NOMO-1 (cell line): ENCODE results near the gene LENEP.

ENCODE experiments used
- DNase-seq, 2 experiments: peaks; one replicate each; lab custom pipeline; 2025; ENCODE audit not compliant: unreplicated experiment in 2 of 2; lab: John Stamatoyannopoulos, UW

The LENEP gene

GRCh38 chr1:154959426-154959780 is 34.0 kb upstream of the LENEP start:
- no peak for DNase-seq

- no peak for DNase-seq
Observed at GRCh38 chr1:154960446-154961136, 32.8 kb upstream of the LENEP start.

GRCh38 chr1:154961207-154962155 is 31.9 kb upstream of the LENEP start, which contains the start of gene PYGO2:
Gene PYGO2 (minus strand): TSS chr1:154961782. CDS start chr1:154961576, 206 bp downstream.
- peak; percentile 72 to 84 for DNase-seq

GRCh38 chr1:154962156-154962749 is 31.1 kb upstream of the LENEP start:
- DNase-seq = peak; percentile 51 to 56

GRCh38 chr1:154962795-154963330 is 30.5 kb upstream of the LENEP start:
- DNase-seq = no peak

- no peak for DNase-seq
Observed at GRCh38 chr1:154963643-154964042, 29.7 kb upstream of the LENEP start.

GRCh38 chr1:154964359-154964758 is 29.0 kb upstream of the LENEP start:
- DNase-seq = no peak

- DNase-seq = no peak
Observed at GRCh38 chr1:154966111-154966510, 27.3 kb upstream of the LENEP start.

- no peak for DNase-seq
Observed at GRCh38 chr1:154967331-154967950, 25.9 kb upstream of the LENEP start.

- DNase-seq = no peak
Observed at GRCh38 chr1:154968731-154969130, 24.7 kb upstream of the LENEP start.

- DNase-seq = no peak
Observed at GRCh38 chr1:154969246-154969645, 24.1 kb upstream of the LENEP start.

- no peak for DNase-seq
Observed at GRCh38 chr1:154969860-154970452, 23.4 kb upstream of the LENEP start.

GRCh38 chr1:154970631-154971340 is 22.6 kb upstream of the LENEP start, which contains the start of gene SHC1:
Gene SHC1 (minus strand): TSS chr1:154970747. CDS start chr1:154970526, 221 bp downstream.
- DNase-seq = no peak

GRCh38 chr1:154971341-154971998 is 21.9 kb upstream of the LENEP start:
- DNase-seq = no peak

- no peak for DNase-seq
Observed at GRCh38 chr1:154972213-154972516, 21.2 kb upstream of the LENEP start.

- no peak for DNase-seq
Observed at GRCh38 chr1:154972517-154973343, 20.7 kb upstream of the LENEP start.

GRCh38 chr1:154973344-154974101 is 19.9 kb upstream of the LENEP start:
- peak; percentile 88 to 94 for DNase-seq
